GM12801 (cell line): ENCODE measurements around the gene UHRF1.

Experiments used
- CTCF ChIP-seq: IDR thresholded peaks from one replicate; pipeline ENCODE4 v1.5.1; 2011; ENCODE audit warnings: control low read depth; ENCODE audit not compliant: insufficient read length; ENCODE audit errors: extremely low read depth

Gene UHRF1

DNA sequence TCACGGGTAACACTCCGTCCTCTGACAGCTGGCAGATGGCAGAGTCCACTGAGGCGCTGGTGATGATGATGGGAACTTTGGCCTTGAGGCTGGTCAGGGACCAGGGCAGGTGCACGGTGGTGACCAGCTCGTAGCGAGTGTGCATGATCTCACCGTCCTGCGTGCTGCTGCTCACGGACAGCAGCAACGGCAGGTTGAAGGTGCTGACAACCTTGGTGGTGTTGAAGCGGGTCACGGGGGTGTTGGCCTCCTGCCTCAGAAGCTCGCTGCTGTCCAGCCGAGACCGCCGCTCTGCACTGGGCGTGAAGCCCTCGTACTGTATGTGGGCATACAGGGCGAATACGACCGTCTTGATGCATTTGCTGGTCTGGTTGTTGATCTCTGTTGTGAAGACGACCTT is 18.2 kb upstream of the UHRF1 start:
- TF ChIP-seq CTCF: no peak

DNA sequence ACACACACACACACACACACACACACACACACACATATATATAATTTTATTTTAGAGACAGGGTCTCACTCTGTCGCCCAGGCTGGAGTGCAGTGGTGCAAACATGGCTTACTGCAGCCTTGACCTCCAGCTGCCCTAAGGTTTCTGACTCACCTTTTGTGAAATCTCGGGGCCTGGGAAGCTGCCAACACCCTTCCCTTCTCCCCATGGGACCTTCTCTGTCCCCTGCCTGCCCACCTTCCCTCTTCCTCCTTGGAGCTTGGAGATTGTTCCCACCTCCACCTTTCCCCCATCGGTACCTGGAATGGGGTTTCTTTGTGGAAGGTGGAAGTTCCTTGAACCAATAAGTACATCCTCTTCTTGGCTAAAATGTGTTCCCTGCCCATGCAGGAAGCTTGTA is 12.9 kb upstream of the UHRF1 start:
- no peak for TF ChIP-seq CTCF

DNA sequence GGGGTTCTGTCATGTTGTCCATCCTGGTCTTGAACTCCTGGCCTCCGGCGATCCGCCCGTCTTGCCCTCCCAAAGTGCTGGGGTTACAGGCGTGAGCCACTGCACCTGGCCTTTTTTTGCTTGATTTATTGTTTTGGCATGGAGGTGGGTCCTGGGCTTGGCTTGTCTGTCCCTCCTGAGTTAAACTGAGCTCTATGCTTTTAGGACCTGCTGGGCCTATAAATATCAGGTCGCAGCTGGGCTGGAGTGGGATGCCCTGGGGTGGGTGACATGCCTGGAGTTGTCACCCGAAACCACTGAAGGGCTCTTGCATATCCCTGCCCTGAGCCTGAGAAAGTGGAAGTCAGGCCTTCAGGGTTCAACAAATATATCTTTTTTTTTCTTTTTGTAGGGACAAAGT is 12.2 kb upstream of the UHRF1 start:
- no peak for TF ChIP-seq CTCF

GRCh38 chr19:4902796-4903195 is 6.5 kb upstream of the UHRF1 start, which contains the start of gene ARRDC5:
Gene ARRDC5, minus strand, starts transcription at chr19:4902896. Its CDS starts 71 bp downstream, at chr19:4902825.
- TF ChIP-seq CTCF: no peak

- TF ChIP-seq CTCF: no peak
Observed at GRCh38 chr19:4904481-4904880, 4.8 kb upstream of the UHRF1 start.

GRCh38 chr19:4906963-4907362 is 2.3 kb upstream of the UHRF1 start:
- no peak for TF ChIP-seq CTCF

- no peak for TF ChIP-seq CTCF
Observed at GRCh38 chr19:4908360-4908759, 941 bp upstream of the UHRF1 start.

DNA sequence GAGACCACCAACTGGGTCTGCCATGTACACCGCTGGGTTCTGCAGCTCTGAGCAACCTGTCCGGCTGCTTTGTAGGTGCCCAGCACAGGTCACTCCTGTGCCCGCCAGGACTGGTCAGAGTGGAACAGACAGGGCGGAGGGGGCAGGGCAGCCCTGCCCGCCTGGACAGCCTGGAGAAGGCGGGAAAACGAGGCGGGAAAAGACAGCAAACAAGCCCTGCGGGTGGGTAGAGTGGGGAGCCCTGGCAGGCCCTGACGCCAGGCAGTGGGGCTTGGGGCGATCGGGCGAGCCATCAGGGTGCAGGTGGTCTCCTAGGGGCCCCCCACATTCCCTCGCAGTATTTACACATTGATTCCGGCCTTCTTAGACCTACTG is 533 bp upstream of the UHRF1 start:
- no peak for TF ChIP-seq CTCF
